Skin of body (tissue), 3 donors: ENCODE data around the gene FBXW12. TPM values are rescaled to one million over a fixed set of nuclear protein-coding genes. Genes with fewer than 3 reads are reported as not detected.

Experiments
- DNase-seq: peaks from one replicate; lab custom pipeline; 2025; lab: John Stamatoyannopoulos, UW
- small RNA-seq: library from RNA; depleted of rRNA; stranded (forward); fragments of <200 nt; gene quantifications from one replicate; pipeline ENCODE3, GENCODE V24; 2014; ENCODE audit warnings: low replicate concordance
- total RNA-seq: library from RNA; depleted of rRNA; stranded (reverse); fragments of >200 nt; gene quantifications from one replicate; pipeline ENCODE4 v1.2.3, GENCODE V29; 2014

The FBXW12 gene
- total RNA-seq, 1 donor from 2014 or later: not detected

- DNase-seq: no peak
These were observed 63.2 kb downstream of the FBXW12 start for GRCh38 chr3:48435223-48435595.

- DNase-seq: peak; percentile 63
These were observed 63.9 kb downstream of the FBXW12 start for GRCh38 chr3:48435774-48436476.

GRCh38 chr3:48436477-48436787 is 64.4 kb downstream of the FBXW12 start:
- DNase-seq: no peak

GRCh38 chr3:48436855-48437254 is 64.8 kb downstream of the FBXW12 start:
- DNase-seq: no peak

GRCh38 chr3:48437812-48438211 is 65.8 kb downstream of the FBXW12 start:
- DNase-seq: no peak

GRCh38 chr3:48439820-48440589 is 68.0 kb downstream of the FBXW12 start, which contains the start of the genes CCDC51 and TMA7:
Gene CCDC51 (minus strand): TSS chr3:48440119. CDS start chr3:48435128, 4,991 bp downstream.
Gene TMA7 (plus strand): TSS chr3:48440257. CDS start chr3:48440297, 40 bp downstream.
- peak; percentile 96 for DNase-seq

DNA sequence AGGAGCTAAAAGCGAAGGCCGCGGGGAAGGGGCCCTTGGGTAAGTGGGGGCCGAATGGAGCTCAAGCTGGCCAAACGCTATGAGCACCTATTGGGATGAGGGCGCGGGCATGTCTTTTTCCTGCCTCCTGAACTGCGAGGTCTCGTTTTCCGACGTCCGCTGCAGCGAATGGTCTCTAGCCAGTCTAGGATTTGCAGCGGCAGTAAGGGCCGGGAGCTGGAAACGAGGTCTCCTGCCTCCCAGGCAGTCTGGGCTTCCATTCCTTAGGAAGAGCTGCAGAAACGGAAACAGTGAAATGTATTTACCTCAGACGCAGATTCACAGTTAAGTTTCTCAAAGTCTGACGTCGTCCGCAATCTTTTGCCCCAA is 68.6 kb downstream of the FBXW12 start:
- DNase-seq: no peak

GRCh38 chr3:48441940-48442339 is 69.9 kb downstream of the FBXW12 start:
- DNase-seq: no peak

Small RNA genes within 50 kb of the gene (small RNA-seq; reads per million reads assigned to genes)
- not detected for gene RN7SL321P

Other genes starting within 250 kb of the FBXW12 start
- gene CDC25A, start 183.8 kb upstream of the FBXW12 start, total RNA-seq: 3.4 TPM
- gene CAMP, start 148.7 kb upstream of the FBXW12 start, total RNA-seq: 18.3 TPM
- gene ZNF589, start 131.1 kb upstream of the FBXW12 start, total RNA-seq: 11.5 TPM
- 17.3 TPM for gene NME6, start 70.9 kb upstream of the FBXW12 start, total RNA-seq
- gene SPINK8, start 38.6 kb upstream of the FBXW12 start, total RNA-seq: not detected
- gene PLXNB1, start 57.9 kb downstream of the FBXW12 start, total RNA-seq: 41.2 TPM
- gene CCDC51, start 67.9 kb downstream of the FBXW12 start, total RNA-seq: 6.7 TPM
- gene TMA7, start 68.0 kb downstream of the FBXW12 start, total RNA-seq: 152 TPM
- 4.8 TPM for gene ATRIP, start 74.5 kb downstream of the FBXW12 start, total RNA-seq
- 35.2 TPM for gene SHISA5, start 132.0 kb downstream of the FBXW12 start, total RNA-seq
- 5.4 TPM for gene PFKFB4, start 184.6 kb downstream of the FBXW12 start, total RNA-seq
- gene UCN2, start 191.6 kb downstream of the FBXW12 start, total RNA-seq: 1.4 TPM
- 71.4 TPM for gene COL7A1, start 223.1 kb downstream of the FBXW12 start, total RNA-seq
- 132 TPM for gene UQCRC1, start 237.4 kb downstream of the FBXW12 start, total RNA-seq
- not detected for gene TMEM89, start 249.6 kb downstream of the FBXW12 start, total RNA-seq